Measurements from ENCODE around the gene EEPD1. TPM values are rescaled to one million over a fixed set of nuclear protein-coding genes. Genes with fewer than 3 reads are reported as not detected.

EEPD1 gene
- total RNA-seq, 1 experiment from 2014 or later: 7.8 TPM

GRCh38 chr7:36191292-36191920 lies 38.4 kb downstream of the EEPD1 start:
- DNase-seq (ENCODE audit: low spot score) (no peak), ATAC-seq (no peak)
- H3K27me3 Mint-ChIP-seq (ENCODE audit: low read depth): no peaks in the 10 kb centered on the region
- TF ChIP-seq ZSCAN18 (CRISPR knock-in tag; IDR thresholded peaks at IDR 0.05): no peak
- TF ChIP-seq ZNF232 (CRISPR knock-in tag; IDR thresholded peaks at IDR 0.05): no peak
- no peak for TF ChIP-seq ZNF671 (CRISPR knock-in tag; IDR thresholded peaks at IDR 0.05)
- TF ChIP-seq ZNF396 (CRISPR knock-in tag; IDR thresholded peaks at IDR 0.05; ENCODE audit: borderline replicate concordance): no peak
- TF ChIP-seq ZNF425 (CRISPR knock-in tag; conservative IDR thresholded peaks at IDR 0.05): no peak
- no peak for TF ChIP-seq NR1H2 (CRISPR knock-in tag; IDR thresholded peaks at IDR 0.05)
- no peak for TF ChIP-seq RORB (CRISPR knock-in tag; IDR thresholded peaks at IDR 0.05)
- no peak for TF ChIP-seq ZBTB43 (CRISPR knock-in tag; IDR thresholded peaks at IDR 0.05)
- H3K36me3 Mint-ChIP-seq: peaks cover 23% of the 10 kb centered on the region
- ChIA-PET CTCF (no interaction called here), POLR2A (no interaction called here)
- no peak overlapping the region for H3K4me3 Mint-ChIP-seq
- H3K4me1 Mint-ChIP-seq: no peaks in the 10 kb centered on the region
- H3K9me3 Mint-ChIP-seq: peaks cover 25% of the 10 kb centered on the region
- no peak overlapping the region for H3K27ac Mint-ChIP-seq

- peaks cover 25% of the 10 kb centered on the region for H3K9me3 Mint-ChIP-seq
- no peaks in the 10 kb centered on the region for H3K4me1 Mint-ChIP-seq
- DNase-seq (ENCODE audit: low spot score) (no peak), ATAC-seq (no peak)
- no peaks in the 10 kb centered on the region for H3K27me3 Mint-ChIP-seq (ENCODE audit: low read depth)
- H3K27ac Mint-ChIP-seq: peak overlapping the region; percentile 45; the same call in 1 of the 2 replicates
- peaks cover 26% of the 10 kb centered on the region for H3K36me3 Mint-ChIP-seq
- ChIA-PET POLR2A (no interaction called here), CTCF (no interaction called here)
- no peak for TF ChIP-seq IRF1 (CRISPR knock-in tag; IDR thresholded peaks at IDR 0.05)
- TF ChIP-seq PRRX2 (CRISPR knock-in tag; IDR thresholded peaks at IDR 0.05): no peak
- no peak for TF ChIP-seq SP1 (CRISPR knock-in tag; conservative IDR thresholded peaks at IDR 0.05)
- TF ChIP-seq ZNF512 (CRISPR knock-in tag; IDR thresholded peaks at IDR 0.05; ENCODE audit: borderline replicate concordance): no peak
- TF ChIP-seq ATF3 (CRISPR knock-in tag; conservative IDR thresholded peaks at IDR 0.05): no peak
- no peak for TF ChIP-seq ZNF532 (CRISPR knock-in tag; IDR thresholded peaks at IDR 0.05; ENCODE audit: borderline replicate concordance)
- TF ChIP-seq ERG (CRISPR knock-in tag; IDR thresholded peaks at IDR 0.05): no peak
- no peak for TF ChIP-seq ZNF416 (CRISPR knock-in tag; IDR thresholded peaks at IDR 0.05)
- TF ChIP-seq NFATC4 (CRISPR knock-in tag; IDR thresholded peaks at IDR 0.05): no peak
- no peak for TF ChIP-seq JUN (CRISPR knock-in tag; IDR thresholded peaks at IDR 0.05)
- TF ChIP-seq ZNF232 (CRISPR knock-in tag; IDR thresholded peaks at IDR 0.05): no peak
- no peak overlapping the region for H3K4me3 Mint-ChIP-seq
Measured at GRCh38 chr7:36192053-36192824, 39.2 kb downstream of the EEPD1 start.
